Measurements from ENCODE around the gene GLRX5.
"Not testable (repeated sequence)": the region's sequence is repeated elsewhere in the genome, so short reads cannot be mapped to it uniquely, and the experiment has no call there.

Gene GLRX5

GRCh38 chr14:95585953-95586620, 51.2 kb downstream of the GLRX5 start:
- no peak overlapping the region for H3K4me3 ChIP-seq (ENCODE audit: low read length in 2 of 2)

GRCh38 chr14:95591182-95591581, 56.3 kb downstream of the GLRX5 start:
- not testable (repeated sequence) for H3K9ac ChIP-seq (ENCODE audit: low read length in 2 of 2)

More at GRCh38 chr14:95585953-95586620, 51.2 kb downstream of the GLRX5 start:
- Histone ChIP-seq H3K36me3 (ENCODE audit: control insufficient read depth in 2 of 2, insufficient read depth in 2 of 2, low read length in 2 of 2) (no peaks in the 10 kb centered on the region), H3K27me3 (ENCODE audit: control insufficient read depth in 1 of 2, insufficient read depth in 2 of 2, low read length in 2 of 2) (peaks cover 0 to 3% of the 10 kb centered on the region in 2 donors), H3K4me1 (ENCODE audit: control insufficient read depth, insufficient read depth, low read length) (no peaks in the 10 kb centered on the region), H3K9ac (ENCODE audit: low read length in 2 of 2) (no peak overlapping the region), H3K9me3 (ENCODE audit: control insufficient read depth in 2 of 2, low read length in 2 of 2) (peaks cover 0 to 4% of the 10 kb centered on the region in 2 donors), H3K27ac (ENCODE audit: low read length) (no peak overlapping the region)

More at GRCh38 chr14:95591182-95591581, 56.3 kb downstream of the GLRX5 start:
- not testable (repeated sequence) for H3K9me3 ChIP-seq (ENCODE audit: control insufficient read depth in 2 of 2, low read length in 2 of 2); H3K27ac ChIP-seq (ENCODE audit: low read length); H3K4me3 ChIP-seq (ENCODE audit: low read length in 2 of 2); H3K36me3 ChIP-seq (ENCODE audit: control insufficient read depth in 2 of 2, insufficient read depth in 2 of 2, low read length in 2 of 2); H3K27me3 ChIP-seq (ENCODE audit: control insufficient read depth in 1 of 2, insufficient read depth in 2 of 2, low read length in 2 of 2); H3K4me1 ChIP-seq (ENCODE audit: control insufficient read depth, insufficient read depth, low read length)
